Measurements from ENCODE around the gene MAPK8IP1. TPM values are rescaled to one million over a fixed set of nuclear protein-coding genes. Genes with fewer than 3 reads are reported as not detected.

MAPK8IP1 gene
- total and polyA plus RNA-seq, 2 donors (not counting 3 experiments of a cell fraction or from before 2014, with no cell fraction given) = 4.1 to 4.8 TPM

- no peak overlapping the region for H3K27ac ChIP-seq (ENCODE audit: insufficient read depth, low read depth, low read length)
- dilution Hi-C loops (cut with MboI; ENCODE audit: extremely low pct_ligation_motif_present, low sequenced_read_pairs) = no loop called here
Measured at GRCh38 chr11:45887587-45887986, 2.1 kb downstream of the MAPK8IP1 start.

More at GRCh38 chr11:45887587-45887986, 2.1 kb downstream of the MAPK8IP1 start:
- Histone ChIP-seq H3K36me3 (ENCODE audit: control insufficient read depth in 2 of 2, extremely low read depth in 1 of 2, insufficient read depth in 2 of 2, low read length in 2 of 2) (no peaks in the 10 kb centered on the region), H3K4me2 (ENCODE audit: insufficient read depth, low read length) (no peak overlapping the region), H4K20me1 (replicated peaks; ENCODE audit: control insufficient read depth, extremely low read depth, insufficient read depth, low read length) (no peaks in the 10 kb centered on the region), H3K9me1 (replicated peaks; ENCODE audit: control insufficient read depth, extremely low read depth, insufficient read depth, low read length) (no peaks in the 10 kb centered on the region), H3K4me1 (ENCODE audit: control insufficient read depth, extremely low read depth, insufficient read depth, low read length) (no peaks in the 10 kb centered on the region), H3K27me3 (ENCODE audit: control insufficient read depth in 2 of 2, insufficient read depth in 2 of 2, low read length in 2 of 2) (peaks cover 4 to 5% of the 10 kb centered on the region in 2 experiments), H2AFZ (ENCODE audit: low read depth, low read length) (no peak overlapping the region), H3K79me2 (ENCODE audit: control insufficient read depth, insufficient read depth, low read length) (no peaks in the 10 kb centered on the region), H3K9ac (replicated peaks; ENCODE audit: extremely low read depth, insufficient read depth, low read length) (no peak overlapping the region), H3K4me3 (replicated peaks in 1 of 3; ENCODE audit: insufficient read depth in 1 of 3, low read depth in 1 of 3, low read length in 3 of 3) (no peak overlapping the region), H3K9me3 (replicated peaks; ENCODE audit: control insufficient read depth, insufficient read depth, low read length) (no peaks in the 10 kb centered on the region)
- TF ChIP-seq EZH2 (IDR thresholded peaks at IDR 0.05; ENCODE audit: borderline replicate concordance, low read depth, low read length, severe bottlenecking) = no peak
- TF ChIP-seq JUN (IDR thresholded peaks at IDR 0.05; ENCODE audit: borderline replicate concordance, insufficient read depth, insufficient read length, low read depth) = no peak
- TF ChIP-seq POLR2AphosphoS5 (IDR thresholded peaks at IDR 0.05; ENCODE audit: insufficient read depth, low read depth, low read length) = no peak
- no peak for TF ChIP-seq FOS (IDR thresholded peaks at IDR 0.05; ENCODE audit: borderline replicate concordance, insufficient read depth, low read length)
- TF ChIP-seq POLR2A (IDR thresholded peaks at IDR 0.05; ENCODE audit: low read depth, low read length) = no peak
- TF ChIP-seq GATA2 (IDR thresholded peaks at IDR 0.05; ENCODE audit: insufficient read depth, insufficient read length, low read depth, low read length) = no peak
- TF ChIP-seq CTCF (IDR thresholded peaks at IDR 0.05; ENCODE audit: extremely low read depth in 1 of 2, insufficient read depth in 1 of 2, low read depth in 1 of 2, low read length in 2 of 2) = no peak
- TF ChIP-seq MYC (IDR thresholded peaks at IDR 0.05; ENCODE audit: low read depth, low read length) = no peak
- TF ChIP-seq, protein P1, sequence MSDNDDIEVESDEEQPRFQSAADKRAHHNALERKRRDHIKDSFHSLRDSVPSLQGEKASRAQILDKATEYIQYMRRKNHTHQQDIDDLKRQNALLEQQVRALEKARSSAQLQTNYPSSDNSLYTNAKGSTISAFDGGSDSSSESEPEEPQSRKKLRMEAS (IDR thresholded peaks at IDR 0.05; ENCODE audit: insufficient read depth, insufficient read length) = no peak
- no TSS peak for BruUV-seq (replicated peaks)
- DNase-seq (ENCODE audit: low read depth, low spot score) = no peak
- intact Hi-C loops (cut with micrococcal nuclease) = no loop called here
- FAIRE-seq = no peak
- ChIA-PET CTCF (no interaction called here), POLR2A (no interaction called here)
